ENCODE results near the gene SYCP1. TPM values are rescaled to one million over a fixed set of nuclear protein-coding genes. Genes with fewer than 3 reads are reported as not detected.

Gene SYCP1
- total and polyA plus RNA-seq, 2 of the 8 experiments (the other 6 are each of a cell fraction or from before 2014, with no cell fraction given): 0.11 to 0.26 TPM

GRCh38 chr1:114832057-114832456, 22.6 kb upstream of the SYCP1 start:
- no peak overlapping the region for H2BK20ac ChIP-seq (ENCODE audit: low read length)
- TF ChIP-seq E2F6 (IDR thresholded peaks at IDR 0.05): no peak
- H3K23ac ChIP-seq (ENCODE audit: insufficient read length): no peak overlapping the region
- H3K79me1 ChIP-seq (ENCODE audit: low read depth, low read length): no peaks in the 10 kb centered on the region
- peaks cover 0 to 2% (median 0%) of the 10 kb centered on the region in 4 experiments; a peak in 1 of 7 replicates for H3K4me1 ChIP-seq (replicated peaks in 1 of 4; ENCODE audit: control insufficient read depth in 3 of 4, insufficient read depth in 4 of 4, low read length in 3 of 4)
- H2BK12ac ChIP-seq (ENCODE audit: low read depth, low read length): no peak overlapping the region
- H3K9me3 ChIP-seq (ENCODE audit: insufficient read depth in 2 of 2, low read depth in 1 of 2, low read length in 1 of 2): no peaks in the 10 kb centered on the region
- DNase-seq (ENCODE audit: low read depth in 1 of 2, low spot score in 2 of 2) (no peak), FAIRE-seq (no peak)
- 0 out of 2 replicates have a peak overlapping the region, but pooled peaks have one; percentile 8 for H2AFZ ChIP-seq (ENCODE audit: low read length)
- H3K79me2 ChIP-seq (ENCODE audit: control insufficient read depth in 1 of 2, insufficient read depth in 2 of 2, low read length in 2 of 2): no peaks in the 10 kb centered on the region
- no peak overlapping the region for H3K18ac ChIP-seq (ENCODE audit: extremely low read depth, low read length)
- ChIA-PET POLR2A (ENCODE audit: partially characterized antibody) (interaction anchor here (1.0 kb wide), 1 partner anchor 79 kb away, joined by 3 read pairs; no protein-coding TSS in a partner anchor), CTCF (ENCODE audit: partially characterized antibody) (interaction anchor here (1.1 to 1.4 kb wide), 2 partner anchors 10 to 24 kb away, joined by 3 to 5 read pairs; no protein-coding TSS in a partner anchor)
- no peak overlapping the region for H3K56ac ChIP-seq (replicated peaks; ENCODE audit: insufficient read length, low read depth, low read length)
- no peak overlapping the region for H3K4me3 ChIP-seq (ENCODE audit: extremely low read depth in 1 of 4, insufficient read depth in 2 of 4, low read depth in 3 of 4, low read length in 4 of 4)
- H4K91ac ChIP-seq (replicated peaks; ENCODE audit: insufficient read length, low read length): no peak overlapping the region
- WGBS, 2 experiments (ENCODE audit: extremely low coverage in 1 of 2, insufficient coverage in 1 of 2, insufficient read length in 1 of 2, insufficient replicate concordance in 2 of 2, low coverage in 1 of 2, low lambda C conversion rate in 2 of 2, missing lambda C conversion rate in 1 of 2): 89% methylated on average over 4 of the region's 4 CpGs; no CpG with 5 or more reads in 1 of the 2 experiments
- no peak overlapping the region for H3K14ac ChIP-seq (ENCODE audit: insufficient read length)
- no peaks in the 10 kb centered on the region for H4K20me1 ChIP-seq (replicated peaks in 1 of 2; ENCODE audit: control insufficient read depth in 1 of 2, insufficient read depth in 2 of 2, low read length in 2 of 2)
- H3K9ac ChIP-seq (replicated peaks in 1 of 4; ENCODE audit: extremely low read depth in 1 of 4, low read depth in 3 of 4, low read length in 3 of 4): no peak overlapping the region
- no peaks in the 10 kb centered on the region for H3K27me3 ChIP-seq (replicated peaks in 1 of 4; ENCODE audit: control insufficient read depth in 3 of 4, extremely low read depth in 1 of 4, insufficient read depth in 3 of 4, low read length in 3 of 4)
- H2BK5ac ChIP-seq (ENCODE audit: low read depth, low read length): no peak overlapping the region
- no peak overlapping the region for H2BK15ac ChIP-seq (ENCODE audit: low read length)
- H3K4me2 ChIP-seq (ENCODE audit: insufficient read depth in 1 of 2, low read depth in 2 of 2, low read length in 2 of 2): no peak overlapping the region
- no peak overlapping the region for H4K8ac ChIP-seq (ENCODE audit: extremely low read depth, insufficient read depth, low read length)
- H4K5ac ChIP-seq (ENCODE audit: insufficient read length, low read depth, low read length): no peak overlapping the region
- no peak overlapping the region for H3K4ac ChIP-seq (replicated peaks; ENCODE audit: insufficient read length, low read depth, low read length)
- H3K36me3 ChIP-seq (ENCODE audit: control insufficient read depth in 2 of 4, insufficient read depth in 4 of 4, low read length in 3 of 4): no peaks in the 10 kb centered on the region
- H3K23me2 ChIP-seq (ENCODE audit: low read depth, low read length): no peaks in the 10 kb centered on the region
- no peak overlapping the region for H3K27ac ChIP-seq (ENCODE audit: low read depth, low read length)
- H2AK5ac ChIP-seq (ENCODE audit: low read depth, low read length): no peak overlapping the region
- H2BK120ac ChIP-seq (replicated peaks; ENCODE audit: low read depth, low read length): no peak overlapping the region
